ENCODE results near the gene C6orf62. TPM values are rescaled to one million over a fixed set of nuclear protein-coding genes. Genes with fewer than 3 reads are reported as not detected.
"Not testable (repeated sequence)": the region's sequence is repeated elsewhere in the genome, so short reads cannot be mapped to it uniquely, and the experiment has no call there.

C6orf62 gene
- total RNA-seq, 1 donor from 2014 or later = 119 TPM

- DNase-seq (ENCODE audit: low read depth, low spot score) = peak; percentile 90
Measured at GRCh38 chr6:24743265-24743943, 24.4 kb upstream of the C6orf62 start.

GRCh38 chr6:24742216-24742738 is 23.3 kb upstream of the C6orf62 start:
- no peak for DNase-seq (ENCODE audit: low read depth, low spot score)

- no peak for DNase-seq (ENCODE audit: low read depth, low spot score)
Measured at GRCh38 chr6:24740861-24741260, 21.9 kb upstream of the C6orf62 start.

- DNase-seq (ENCODE audit: low read depth, low spot score) = no peak
Measured at GRCh38 chr6:24738741-24739140, 19.8 kb upstream of the C6orf62 start.

GRCh38 chr6:24734710-24735109 is 15.8 kb upstream of the C6orf62 start:
- DNase-seq (ENCODE audit: low read depth, low spot score) = not testable (repeated sequence)

GRCh38 chr6:24734166-24734565 is 15.2 kb upstream of the C6orf62 start:
- no peak for DNase-seq (ENCODE audit: low read depth, low spot score)

GRCh38 chr6:24731456-24732134 is 12.6 kb upstream of the C6orf62 start:
- DNase-seq (ENCODE audit: low read depth, low spot score) = not testable (repeated sequence)

- DNase-seq (ENCODE audit: low read depth, low spot score) = not testable (repeated sequence)
Measured at GRCh38 chr6:24730653-24731052, 11.7 kb upstream of the C6orf62 start.

- no peak for DNase-seq (ENCODE audit: low read depth, low spot score)
Measured at GRCh38 chr6:24723270-24723669, 4.3 kb upstream of the C6orf62 start.

- no peak for DNase-seq (ENCODE audit: low read depth, low spot score)
Measured at GRCh38 chr6:24721461-24722215, 2.7 kb upstream of the C6orf62 start.

- peak; percentile 99 for DNase-seq (ENCODE audit: low read depth, low spot score)
Measured at GRCh38 chr6:24720604-24721460, 1.9 kb upstream of the C6orf62 start.

- no peak for DNase-seq (ENCODE audit: low read depth, low spot score)
Measured at GRCh38 chr6:24720131-24720603, 1.2 kb upstream of the C6orf62 start.

- DNase-seq (ENCODE audit: low read depth, low spot score) = no peak
Measured at GRCh38 chr6:24718449-24719124, 367 bp downstream of the C6orf62 start.

GRCh38 chr6:24716602-24717148 is 2.3 kb downstream of the C6orf62 start:
- DNase-seq (ENCODE audit: low read depth, low spot score) = not testable (repeated sequence)

GRCh38 chr6:24710519-24711303 is 8.2 kb downstream of the C6orf62 start:
- no peak for DNase-seq (ENCODE audit: low read depth, low spot score)

GRCh38 chr6:24709014-24709711 is 9.8 kb downstream of the C6orf62 start:
- DNase-seq (ENCODE audit: low read depth, low spot score) = no peak

GRCh38 chr6:24708612-24709011 is 10.3 kb downstream of the C6orf62 start:
- no peak for DNase-seq (ENCODE audit: low read depth, low spot score)

GRCh38 chr6:24704468-24704867 is 14.5 kb downstream of the C6orf62 start:
- DNase-seq (ENCODE audit: low read depth, low spot score) = no peak
